ENCODE measurements around the gene FCN3. TPM values are rescaled to one million over a fixed set of nuclear protein-coding genes. Genes with fewer than 3 reads are reported as not detected.
"Not testable (repeated sequence)": the region's sequence is repeated elsewhere in the genome, so short reads cannot be mapped to it uniquely, and the experiment has no call there.

FCN3 gene
- total and polyA plus RNA-seq, 2 donors: 4.5 TPM; not detected in 1

- WGBS: 59% methylated on average over 17 of the region's 18 CpGs
- not testable (repeated sequence) for H3K27ac ChIP-seq (ENCODE audit: low read depth); H3K4me3 ChIP-seq (ENCODE audit: low read depth, low read length); H3K4me1 ChIP-seq (ENCODE audit: insufficient read depth); H3K36me3 ChIP-seq (ENCODE audit: insufficient read depth); DNase-seq (ENCODE audit: extremely low spot score)
Measured at GRCh38 chr1:27405598-27406361, 31.2 kb upstream of the FCN3 start.

- no peak overlapping the region for H3K27ac ChIP-seq (ENCODE audit: low read depth)
- H3K4me3 ChIP-seq (ENCODE audit: low read depth, low read length): no peak overlapping the region
- no peaks in the 10 kb centered on the region for H3K4me1 ChIP-seq (ENCODE audit: insufficient read depth)
- 50% methylated on average over 13 of the region's 13 CpGs for WGBS
- H3K36me3 ChIP-seq (ENCODE audit: insufficient read depth): no peaks in the 10 kb centered on the region
- DNase-seq (ENCODE audit: extremely low spot score): no peak
Measured at GRCh38 chr1:27405074-27405473, 30.4 kb upstream of the FCN3 start.

- H3K4me1 ChIP-seq (ENCODE audit: insufficient read depth): no peaks in the 10 kb centered on the region
Measured at GRCh38 chr1:27403931-27404330, 29.3 kb upstream of the FCN3 start.

GRCh38 chr1:27403065-27403726, 28.6 kb upstream of the FCN3 start:
- no peak overlapping the region for H3K4me3 ChIP-seq (ENCODE audit: low read depth, low read length)
- no peaks in the 10 kb centered on the region for H3K36me3 ChIP-seq (ENCODE audit: insufficient read depth)
- H3K27ac ChIP-seq (ENCODE audit: low read depth): peak overlapping the region; percentile 81
- H3K4me1 ChIP-seq (ENCODE audit: insufficient read depth): no peaks in the 10 kb centered on the region
- WGBS: 18% methylated on average over 24 of the region's 24 CpGs
- no peak for DNase-seq (ENCODE audit: extremely low spot score)

More at GRCh38 chr1:27403931-27404330, 29.3 kb upstream of the FCN3 start:
- H3K4me3 ChIP-seq (ENCODE audit: low read depth, low read length): no peak overlapping the region
- H3K27ac ChIP-seq (ENCODE audit: low read depth): peak overlapping the region; percentile 81
- H3K36me3 ChIP-seq (ENCODE audit: insufficient read depth): no peaks in the 10 kb centered on the region
- no peak for DNase-seq (ENCODE audit: extremely low spot score)

- no peaks in the 10 kb centered on the region for H3K4me1 ChIP-seq (ENCODE audit: insufficient read depth)
- DNase-seq (ENCODE audit: extremely low spot score): no peak
- WGBS: 25% methylated on average over 8 of the region's 8 CpGs
Measured at GRCh38 chr1:27402349-27402754, 27.7 kb upstream of the FCN3 start.

GRCh38 chr1:27400963-27401341, 26.3 kb upstream of the FCN3 start:
- H3K36me3 ChIP-seq (ENCODE audit: insufficient read depth): no peaks in the 10 kb centered on the region
- 86% methylated on average over 5 of the region's 5 CpGs for WGBS

More at GRCh38 chr1:27402349-27402754, 27.7 kb upstream of the FCN3 start:
- peak overlapping the region; percentile 81 for H3K27ac ChIP-seq (ENCODE audit: low read depth)
- H3K36me3 ChIP-seq (ENCODE audit: insufficient read depth): no peaks in the 10 kb centered on the region
- no peak overlapping the region for H3K4me3 ChIP-seq (ENCODE audit: low read depth, low read length)

GRCh38 chr1:27400082-27400962, 25.7 kb upstream of the FCN3 start:
- 32% methylated on average over 13 of the region's 13 CpGs for WGBS
- no peak for DNase-seq (ENCODE audit: extremely low spot score)
- Histone ChIP-seq H3K4me1 (ENCODE audit: insufficient read depth) (no peaks in the 10 kb centered on the region), H3K36me3 (ENCODE audit: insufficient read depth) (no peaks in the 10 kb centered on the region), H3K27ac (ENCODE audit: low read depth) (no peak overlapping the region), H3K4me3 (ENCODE audit: low read depth, low read length) (no peak overlapping the region)

More at GRCh38 chr1:27400963-27401341, 26.3 kb upstream of the FCN3 start:
- no peaks in the 10 kb centered on the region for H3K4me1 ChIP-seq (ENCODE audit: insufficient read depth)
- DNase-seq (ENCODE audit: extremely low spot score): no peak
- no peak overlapping the region for H3K27ac ChIP-seq (ENCODE audit: low read depth)
- H3K4me3 ChIP-seq (ENCODE audit: low read depth, low read length): no peak overlapping the region

GRCh38 chr1:27399251-27400025, 24.8 kb upstream of the FCN3 start:
- Histone ChIP-seq H3K4me3 (ENCODE audit: low read depth, low read length) (no peak overlapping the region), H3K27ac (ENCODE audit: low read depth) (no peak overlapping the region), H3K4me1 (ENCODE audit: insufficient read depth) (no peaks in the 10 kb centered on the region), H3K36me3 (ENCODE audit: insufficient read depth) (no peaks in the 10 kb centered on the region)
- no peak for DNase-seq (ENCODE audit: extremely low spot score)
- 50% methylated on average over 19 of the region's 19 CpGs for WGBS

GRCh38 chr1:27398405-27399149, 24.0 kb upstream of the FCN3 start:
- Histone ChIP-seq H3K27ac (ENCODE audit: low read depth) (no peak overlapping the region), H3K36me3 (ENCODE audit: insufficient read depth) (no peaks in the 10 kb centered on the region), H3K4me1 (ENCODE audit: insufficient read depth) (no peaks in the 10 kb centered on the region), H3K4me3 (ENCODE audit: low read depth, low read length) (no peak overlapping the region)
- DNase-seq (ENCODE audit: extremely low spot score): no peak
- 76% methylated on average over 4 of the region's 4 CpGs for WGBS

GRCh38 chr1:27397749-27398148, 23.1 kb upstream of the FCN3 start:
- whole genome bisulfite sequencing: 71% methylated on average over 7 of the region's 7 CpGs
- H3K4me1 ChIP-seq (ENCODE audit: insufficient read depth): no peaks in the 10 kb centered on the region
- no peak for DNase-seq (ENCODE audit: extremely low spot score)
- no peaks in the 10 kb centered on the region for H3K36me3 ChIP-seq (ENCODE audit: insufficient read depth)
- H3K4me3 ChIP-seq (ENCODE audit: low read depth, low read length): no peak overlapping the region
- H3K27ac ChIP-seq (ENCODE audit: low read depth): no peak overlapping the region

GRCh38 chr1:27397110-27397509, 22.5 kb upstream of the FCN3 start:
- WGBS: 71% methylated on average over 3 of the region's 3 CpGs
- no peaks in the 10 kb centered on the region for H3K36me3 ChIP-seq (ENCODE audit: insufficient read depth)
- no peak overlapping the region for H3K4me3 ChIP-seq (ENCODE audit: low read depth, low read length)
- H3K27ac ChIP-seq (ENCODE audit: low read depth): no peak overlapping the region
- no peaks in the 10 kb centered on the region for H3K4me1 ChIP-seq (ENCODE audit: insufficient read depth)
- DNase-seq (ENCODE audit: extremely low spot score): no peak

GRCh38 chr1:27395441-27396195, 21.0 kb upstream of the FCN3 start:
- Histone ChIP-seq H3K4me1 (ENCODE audit: insufficient read depth) (no peaks in the 10 kb centered on the region), H3K36me3 (ENCODE audit: insufficient read depth) (no peaks in the 10 kb centered on the region), H3K4me3 (ENCODE audit: low read depth, low read length) (no peak overlapping the region), H3K27ac (ENCODE audit: low read depth) (no peak overlapping the region)
- WGBS: 9% methylated on average over 10 of the region's 10 CpGs
- DNase-seq (ENCODE audit: extremely low spot score): no peak
